Measurements from ENCODE around the gene LRP11. TPM values are rescaled to one million over a fixed set of nuclear protein-coding genes. Genes with fewer than 3 reads are reported as not detected.
"Not testable (repeated sequence)": the region's sequence is repeated elsewhere in the genome, so short reads cannot be mapped to it uniquely, and the experiment has no call there.

LRP11 gene
- total and polyA plus RNA-seq, 2 experiments from 2014 or later: 50.3 to 108 TPM

GRCh38 chr6:149896491-149896890, 32.3 kb upstream of the LRP11 start:
- H4K20me1 ChIP-seq (ENCODE audit: insufficient read depth): no peaks in the 10 kb centered on the region
- H3K36me3 ChIP-seq (ENCODE audit: low read depth): no peaks in the 10 kb centered on the region
- H3K27me3 ChIP-seq (replicated peaks; ENCODE audit: insufficient read depth): no peaks in the 10 kb centered on the region
- peak overlapping the region; percentile 84 for H3K4me2 ChIP-seq (ENCODE audit: unreplicated experiment)
- peak overlapping the region; percentile 69 for H3K4me3 ChIP-seq
- no peaks in the 10 kb centered on the region for H3K9me2 ChIP-seq (ENCODE audit: insufficient read depth)
- in situ Hi-C loops (cut with MboI): no loop called here
- peaks cover 34% of the 10 kb centered on the region for H3F3A ChIP-seq (ENCODE audit: insufficient read depth)
- peak overlapping the region; percentile 76 for H3K9ac ChIP-seq
- TF ChIP-seq EZH2 (IDR thresholded peaks at IDR 0.05; ENCODE audit: insufficient read depth, poor library complexity, severe bottlenecking) (no peak), EZH2phosphoT487 (IDR thresholded peaks at IDR 0.05; ENCODE audit: insufficient read depth, low read depth) (no peak)
- 81 to 82% methylated on average over 3 of the region's 3 CpGs for WGBS, 2 experiments (ENCODE audit: low coverage in 1 of 2, low lambda C conversion rate in 2 of 2, missing lambda C conversion rate in 2 of 2)
- H3K79me2 ChIP-seq (ENCODE audit: insufficient read depth): no peaks in the 10 kb centered on the region
- DNase-seq: peak; percentile 77
- H2AFZ ChIP-seq: peak overlapping the region; percentile 71
- H3K27ac ChIP-seq: peak overlapping the region; percentile 94
- H3K4me1 ChIP-seq (ENCODE audit: insufficient read depth): peaks cover 39% of the 10 kb centered on the region
- no peaks in the 10 kb centered on the region for H3K9me3 ChIP-seq (ENCODE audit: low read depth)

- Histone ChIP-seq H4K20me1 (ENCODE audit: insufficient read depth) (no peaks in the 10 kb centered on the region), H2AFZ (peak overlapping the region; percentile 67), H3K79me2 (ENCODE audit: insufficient read depth) (no peaks in the 10 kb centered on the region), H3F3A (ENCODE audit: insufficient read depth) (peaks cover 41% of the 10 kb centered on the region), H3K27ac (peak overlapping the region; percentile 94), H3K9ac (peak overlapping the region; percentile 13; the same call in 1 of the 2 replicates), H3K27me3 (replicated peaks; ENCODE audit: insufficient read depth) (no peaks in the 10 kb centered on the region), H3K36me3 (ENCODE audit: low read depth) (no peaks in the 10 kb centered on the region), H3K4me1 (ENCODE audit: insufficient read depth) (peaks cover 45% of the 10 kb centered on the region), H3K9me2 (ENCODE audit: insufficient read depth) (no peaks in the 10 kb centered on the region), H3K4me3 (0 out of 2 replicates have a peak overlapping the region, but pooled peaks have one; percentile 27), H3K4me2 (ENCODE audit: unreplicated experiment) (peak overlapping the region; percentile 84), H3K9me3 (ENCODE audit: low read depth) (no peaks in the 10 kb centered on the region)
- peak; percentile 82 for DNase-seq
- TF ChIP-seq EZH2phosphoT487 (IDR thresholded peaks at IDR 0.05; ENCODE audit: insufficient read depth, low read depth): no peak
- no peak for TF ChIP-seq EZH2 (IDR thresholded peaks at IDR 0.05; ENCODE audit: insufficient read depth, poor library complexity, severe bottlenecking)
- WGBS, 2 experiments (ENCODE audit: low coverage in 1 of 2, low lambda C conversion rate in 2 of 2, missing lambda C conversion rate in 2 of 2): 12 to 21% methylated on average over 5 of the region's 5 CpGs
- in situ Hi-C loops (cut with MboI): no loop called here
Measured at GRCh38 chr6:149895833-149896271, 31.7 kb upstream of the LRP11 start.

GRCh38 chr6:149895048-149895590, 31.0 kb upstream of the LRP11 start:
- WGBS, 2 experiments (ENCODE audit: low coverage in 1 of 2, low lambda C conversion rate in 2 of 2, missing lambda C conversion rate in 2 of 2): 27 to 28% methylated on average over 7 of the region's 7 CpGs

GRCh38 chr6:149891864-149892263, 27.7 kb upstream of the LRP11 start:
- in situ Hi-C loops (cut with MboI); H3K9me2 ChIP-seq (ENCODE audit: insufficient read depth); H3K9me3 ChIP-seq (ENCODE audit: low read depth); H3K4me3 ChIP-seq; H4K20me1 ChIP-seq (ENCODE audit: insufficient read depth); H3K36me3 ChIP-seq (ENCODE audit: low read depth); H3K27me3 ChIP-seq (replicated peaks; ENCODE audit: insufficient read depth); DNase-seq; H3K79me2 ChIP-seq (ENCODE audit: insufficient read depth); H3K4me2 ChIP-seq (ENCODE audit: unreplicated experiment); H3K9ac ChIP-seq; H2AFZ ChIP-seq: not testable (repeated sequence)
- Histone ChIP-seq H3K27ac (peak overlapping the region; percentile 80), H3F3A (ENCODE audit: insufficient read depth) (peaks cover 52% of the 10 kb centered on the region), H3K4me1 (ENCODE audit: insufficient read depth) (peaks cover 70% of the 10 kb centered on the region)
- WGBS, 2 experiments (ENCODE audit: low coverage in 1 of 2, low lambda C conversion rate in 2 of 2, missing lambda C conversion rate in 2 of 2): 90% methylated on average over 6 of the region's 6 CpGs

More at GRCh38 chr6:149895048-149895590, 31.0 kb upstream of the LRP11 start:
- peak; percentile 87 for DNase-seq
- Histone ChIP-seq H3K27me3 (replicated peaks; ENCODE audit: insufficient read depth) (no peaks in the 10 kb centered on the region), H3K9me3 (ENCODE audit: low read depth) (no peaks in the 10 kb centered on the region), H3K4me2 (ENCODE audit: unreplicated experiment) (peak overlapping the region; percentile 62), H3K9ac (peak overlapping the region; percentile 43), H3K36me3 (ENCODE audit: low read depth) (no peaks in the 10 kb centered on the region), H3K79me2 (ENCODE audit: insufficient read depth) (no peaks in the 10 kb centered on the region), H3K9me2 (ENCODE audit: insufficient read depth) (no peaks in the 10 kb centered on the region), H3F3A (ENCODE audit: insufficient read depth) (peaks cover 41% of the 10 kb centered on the region), H2AFZ (peak overlapping the region; percentile 67), H4K20me1 (ENCODE audit: insufficient read depth) (no peaks in the 10 kb centered on the region), H3K4me3 (0 out of 2 replicates have a peak overlapping the region, but pooled peaks have one; percentile 27), H3K4me1 (ENCODE audit: insufficient read depth) (peaks cover 53% of the 10 kb centered on the region), H3K27ac (peak overlapping the region; percentile 94)
- in situ Hi-C loops (cut with MboI): no loop called here
- TF ChIP-seq EZH2 (IDR thresholded peaks at IDR 0.05; ENCODE audit: insufficient read depth, poor library complexity, severe bottlenecking) (no peak), EZH2phosphoT487 (IDR thresholded peaks at IDR 0.05; ENCODE audit: insufficient read depth, low read depth) (no peak)

Measured in GM23248 (cell line).